Uterus (tissue), 4 donors: Measurements from ENCODE around the gene NXT2. TPM values are rescaled to one million over a fixed set of nuclear protein-coding genes. Genes with fewer than 3 reads are reported as not detected.

Source experiments
- DNase-seq, 2 donors: peaks; one replicate each; pipeline ENCODE4 v3.0.0-alpha.2; 2019 to 2020
- H3K27ac ChIP-seq, 2 donors: fragments of 200-600 bp; sonication (generic); 1 replicate in 1 of 2; 2 replicates in 1 of 2; pipeline ENCODE4 v1.5.1; 2016 to 2018
- H3K27me3 ChIP-seq, 2 donors: fragments of 200-600 bp; sonication (generic); one replicate each; pipeline ENCODE4 v1.5.1; 2018 to 2019; ENCODE audit warnings: control low read depth in 1 of 2
- H3K36me3 ChIP-seq, 2 donors: fragments of 200-600 bp; sonication (generic); one replicate each; pipeline ENCODE4 v1.5.1; 2019; ENCODE audit warnings: control low read depth in 1 of 2
- H3K4me1 ChIP-seq, 2 donors: fragments of 200-600 bp; sonication (generic); one replicate each; pipeline ENCODE4 v1.5.1; 2018 to 2019; ENCODE audit warnings: control low read depth in 1 of 2
- H3K4me3 ChIP-seq, 2 donors: fragments of 200-600 bp; sonication (generic); 1 replicate in 1 of 2; 2 replicates in 1 of 2; pipeline ENCODE4 v1.5.1; 2018 to 2019; ENCODE audit warnings: mild to moderate bottlenecking in 1 of 2
- H3K9me3 ChIP-seq, 2 donors: fragments of 200-600 bp; sonication (generic); one replicate each; pipeline ENCODE4 v1.5.1; 2019; ENCODE audit warnings: control low read depth in 1 of 2
- CTCF ChIP-seq, 4 experiments: fragments of 200-600 bp in 2 of 4; fragments of 450-650 bp in 2 of 4; sonication (generic) in 2 of 4; IDR thresholded peaks; one replicate each; pipeline ENCODE4 v1.5.1; 2016 to 2019; ENCODE audit warnings: antibody characterized with exemption in 4 of 4, mild to moderate bottlenecking in 2 of 4, moderate library complexity in 1 of 4
- POLR2A ChIP-seq, 2 donors: fragments of 450-650 bp; IDR thresholded peaks; one replicate each; pipeline ENCODE4 v1.6.1; 2016; ENCODE audit warnings: antibody characterized with exemption in 2 of 2, mild to moderate bottlenecking in 1 of 2, moderate library complexity in 1 of 2
- intact Hi-C: fragments of 100-400 bp; cut with DNase I; formaldehyde crosslinking; loops from one replicate; pipeline ENCODE4 v1.15.1; 2023; ENCODE audit warnings: low total_unique reads
- total RNA-seq, 4 donors: library from RNA; depleted of rRNA in 3 of 4; stranded (reverse); fragments of >200 nt in 3 of 4; gene quantifications; one replicate each; pipeline versions ENCODE4 v1.1.0 to v1.2.4, GENCODE V29; 2014 to 2023
- donor health status: DM: yes; HTN: yes; CAD: no.

Gene NXT2
- total RNA-seq, 4 donors from 2014 or later: 2.8 to 23.8 (median 9.4) TPM

GRCh38 chrX:109508915-109509314, 27.7 kb upstream of the NXT2 start:
- peaks cover 0 to 8% of the 10 kb centered on the region in 2 donors for H3K27me3 ChIP-seq
- H3K4me3 ChIP-seq: no peak overlapping the region
- no peaks in the 10 kb centered on the region for H3K36me3 ChIP-seq
- H3K27ac ChIP-seq: no peak overlapping the region
- H3K9me3 ChIP-seq: no peaks in the 10 kb centered on the region
- no peaks in the 10 kb centered on the region for H3K4me1 ChIP-seq
- TF ChIP-seq CTCF (IDR thresholded peaks at IDR 0.05): no peak
- no peak for TF ChIP-seq POLR2A (IDR thresholded peaks at IDR 0.05)
- intact Hi-C loops: no loop called here
- DNase-seq: no peak

- no peak for TF ChIP-seq CTCF (IDR thresholded peaks at IDR 0.05)
- no peak for TF ChIP-seq POLR2A (IDR thresholded peaks at IDR 0.05)
- intact Hi-C loops: no loop called here
- peaks cover 0 to under 1% of the 10 kb centered on the region in 2 donors for H3K27me3 ChIP-seq
- no peak overlapping the region for H3K27ac ChIP-seq
- DNase-seq: no peak
- H3K36me3 ChIP-seq: no peaks in the 10 kb centered on the region
- no peak overlapping the region for H3K4me3 ChIP-seq
- no peaks in the 10 kb centered on the region for H3K4me1 ChIP-seq
- H3K9me3 ChIP-seq: no peaks in the 10 kb centered on the region
These were observed 25.5 kb upstream of the NXT2 start for GRCh38 chrX:109511113-109511512.

GRCh38 chrX:109519001-109519400, 17.6 kb upstream of the NXT2 start:
- no peaks in the 10 kb centered on the region for H3K36me3 ChIP-seq
- intact Hi-C loops: no loop called here
- H3K27ac ChIP-seq: no peak overlapping the region
- DNase-seq: no peak
- no peaks in the 10 kb centered on the region for H3K9me3 ChIP-seq
- no peaks in the 10 kb centered on the region for H3K4me1 ChIP-seq
- H3K4me3 ChIP-seq: no peak overlapping the region
- no peaks in the 10 kb centered on the region for H3K27me3 ChIP-seq
- TF ChIP-seq CTCF (IDR thresholded peaks at IDR 0.05) (no peak), POLR2A (IDR thresholded peaks at IDR 0.05) (no peak)

- H3K27me3 ChIP-seq: peaks cover 0 to 13% of the 10 kb centered on the region in 2 donors
- no peak overlapping the region for H3K4me3 ChIP-seq
- no peak for DNase-seq
- intact Hi-C loops: no loop called here
- no peaks in the 10 kb centered on the region for H3K9me3 ChIP-seq
- no peak overlapping the region for H3K27ac ChIP-seq
- TF ChIP-seq CTCF (IDR thresholded peaks at IDR 0.05) (no peak), POLR2A (IDR thresholded peaks at IDR 0.05) (no peak)
- no peaks in the 10 kb centered on the region for H3K4me1 ChIP-seq
- H3K36me3 ChIP-seq: no peaks in the 10 kb centered on the region
These were observed 3.6 kb upstream of the NXT2 start for GRCh38 chrX:109533005-109533404.

GRCh38 chrX:109533631-109534030, 3.0 kb upstream of the NXT2 start:
- no peak overlapping the region for H3K27ac ChIP-seq
- DNase-seq: no peak
- H3K36me3 ChIP-seq: no peaks in the 10 kb centered on the region
- no peaks in the 10 kb centered on the region for H3K4me1 ChIP-seq
- no peaks in the 10 kb centered on the region for H3K9me3 ChIP-seq
- peaks cover 0 to 13% of the 10 kb centered on the region in 2 donors for H3K27me3 ChIP-seq
- TF ChIP-seq CTCF (IDR thresholded peaks at IDR 0.05) (no peak), POLR2A (IDR thresholded peaks at IDR 0.05) (no peak)
- intact Hi-C loops: no loop called here
- no peak overlapping the region for H3K4me3 ChIP-seq
